Gastroesophageal sphincter (tissue), 3 donors: ENCODE data around the gene CBR4.

Experiments used
- POLR2AphosphoS5 ChIP-seq: sonication (generic); formaldehyde crosslinking; IDR thresholded peaks from one replicate; pipeline ENCODE4 v1.6.1; 2017; ENCODE audit warnings: antibody characterized with exemption
- TF ChIP-seq, protein P1 (sequence below), 4 experiments: fragments of 200-600 bp in 2 of 4; fragments of 450-650 bp in 2 of 4; sonication (generic) in 1 of 4; IDR thresholded peaks; one replicate each; pipeline ENCODE4 v1.5.1; 2017 to 2019; ENCODE audit warnings: antibody characterized with exemption in 4 of 4, mild to moderate bottlenecking in 2 of 4, moderate library complexity in 2 of 4

DNA sequence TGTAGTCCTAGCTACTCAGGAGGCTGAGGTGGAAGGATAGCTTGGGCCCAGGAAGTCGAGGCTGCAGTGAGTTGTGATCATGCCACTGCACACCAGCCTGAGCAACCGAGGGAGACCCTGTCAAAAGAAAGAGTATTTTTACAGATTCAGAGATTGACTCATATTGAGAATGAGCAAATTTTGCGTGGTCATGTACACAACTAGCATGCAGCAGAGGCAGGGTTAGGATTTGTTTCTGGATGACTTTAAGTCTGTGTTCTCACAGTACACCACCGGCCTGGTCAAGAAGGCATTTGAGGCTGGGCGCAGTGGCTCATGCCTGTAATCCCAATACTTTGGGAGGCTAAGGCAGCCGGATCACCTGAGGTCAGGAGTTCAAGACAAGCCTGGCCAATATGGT lies 44.8 kb upstream of the CBR4 start:
- TF ChIP-seq, protein P1, sequence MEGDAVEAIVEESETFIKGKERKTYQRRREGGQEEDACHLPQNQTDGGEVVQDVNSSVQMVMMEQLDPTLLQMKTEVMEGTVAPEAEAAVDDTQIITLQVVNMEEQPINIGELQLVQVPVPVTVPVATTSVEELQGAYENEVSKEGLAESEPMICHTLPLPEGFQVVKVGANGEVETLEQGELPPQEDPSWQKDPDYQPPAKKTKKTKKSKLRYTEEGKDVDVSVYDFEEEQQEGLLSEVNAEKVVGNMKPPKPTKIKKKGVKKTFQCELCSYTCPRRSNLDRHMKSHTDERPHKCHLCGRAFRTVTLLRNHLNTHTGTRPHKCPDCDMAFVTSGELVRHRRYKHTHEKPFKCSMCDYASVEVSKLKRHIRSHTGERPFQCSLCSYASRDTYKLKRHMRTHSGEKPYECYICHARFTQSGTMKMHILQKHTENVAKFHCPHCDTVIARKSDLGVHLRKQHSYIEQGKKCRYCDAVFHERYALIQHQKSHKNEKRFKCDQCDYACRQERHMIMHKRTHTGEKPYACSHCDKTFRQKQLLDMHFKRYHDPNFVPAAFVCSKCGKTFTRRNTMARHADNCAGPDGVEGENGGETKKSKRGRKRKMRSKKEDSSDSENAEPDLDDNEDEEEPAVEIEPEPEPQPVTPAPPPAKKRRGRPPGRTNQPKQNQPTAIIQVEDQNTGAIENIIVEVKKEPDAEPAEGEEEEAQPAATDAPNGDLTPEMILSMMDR (IDR thresholded peaks at IDR 0.05) = no peak
- no peak for TF ChIP-seq POLR2AphosphoS5
